ENCODE results near the gene NLN.
A peak's percentile ranks its signal among the peaks of the same experiment; 100 is the strongest.
"Not testable (repeated sequence)": the region's sequence is repeated elsewhere in the genome, so short reads cannot be mapped to it uniquely, and the experiment has no call there.

NLN gene

DNA sequence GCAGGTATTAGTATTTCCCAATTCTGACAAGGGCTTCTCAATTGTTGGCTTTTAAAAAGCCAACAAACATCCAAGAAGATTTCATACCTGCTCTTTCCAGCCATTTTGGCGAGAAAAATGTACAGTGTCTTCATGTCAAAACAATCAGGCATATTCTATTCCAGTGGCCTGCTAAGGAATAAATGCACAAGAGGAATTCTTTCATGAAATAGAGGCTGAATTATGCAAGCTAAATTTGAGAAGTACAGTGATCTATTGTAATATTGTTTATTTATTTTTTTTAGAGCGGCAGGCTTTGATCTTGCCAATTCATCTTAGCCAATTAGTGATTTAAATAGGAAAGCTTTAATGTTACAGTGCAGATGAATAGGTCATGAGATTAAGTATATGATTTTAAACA, 49.3 kb downstream of the NLN start:
- no peak overlapping the region for H3K4me3 ChIP-seq (ENCODE audit: low read depth, low read length)
- CTCF ChIA-PET: interaction anchor here (1.0 kb wide), 1 partner anchor 149 kb away, joined by 3 read pairs; no protein-coding TSS in a partner anchor
- POLR2A ChIA-PET: interaction anchor here (0.6 kb wide), 1 partner anchor 532 kb away, joined by 5 read pairs; no protein-coding TSS in a partner anchor
- H3K27ac ChIP-seq (ENCODE audit: extremely low read depth, low read depth, low read length): no peak overlapping the region
- no peaks in the 10 kb centered on the region for H3K4me1 ChIP-seq (ENCODE audit: control insufficient read depth, insufficient read depth, low read length)
- peaks cover 0 to 2% of the 10 kb centered on the region in 2 experiments; a peak in 1 of 3 replicates for H3K36me3 ChIP-seq (ENCODE audit: control insufficient read depth in 2 of 2, insufficient read depth in 1 of 2, low read length in 2 of 2)
- no peaks in the 10 kb centered on the region for H3K9me3 ChIP-seq (ENCODE audit: control insufficient read depth, insufficient read depth, low read depth, low read length)
- TF ChIP-seq ZNF280C (tag by site-specific recombination; IDR thresholded peaks at IDR 0.05): no peak
- TF ChIP-seq ZNF354C (tag by site-specific recombination; IDR thresholded peaks at IDR 0.05; ENCODE audit: borderline replicate concordance, low read depth): no peak
- no peak for TF ChIP-seq ZNF629 (tag by site-specific recombination; IDR thresholded peaks at IDR 0.05)
- TF ChIP-seq GLI4 (tag by site-specific recombination; IDR thresholded peaks at IDR 0.05): no peak

DNA sequence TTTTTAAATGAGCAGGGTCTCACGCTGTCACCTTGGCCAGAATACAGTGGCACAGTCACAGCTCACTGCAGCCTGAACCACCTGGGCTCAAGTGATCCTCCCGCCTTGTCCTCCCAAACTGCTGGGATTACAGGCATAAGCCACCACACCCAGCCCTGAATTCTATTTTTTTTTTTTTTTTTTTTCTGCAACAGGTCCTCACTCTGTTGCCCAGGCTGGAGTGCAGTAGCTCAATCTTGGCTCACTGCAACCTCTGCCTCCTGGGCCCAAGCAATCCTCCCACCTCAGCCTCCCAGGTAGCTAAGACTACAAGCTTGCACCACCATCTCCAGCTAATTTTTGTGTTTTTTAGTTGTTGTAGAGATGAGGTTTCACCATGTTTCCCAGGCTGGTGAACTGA, 51.0 kb downstream of the NLN start:
- H3K36me3 ChIP-seq (ENCODE audit: control insufficient read depth in 2 of 2, insufficient read depth in 1 of 2, low read length in 2 of 2); CTCF ChIA-PET; POLR2A ChIA-PET; H3K27ac ChIP-seq (ENCODE audit: extremely low read depth, low read depth, low read length); H3K9me3 ChIP-seq (ENCODE audit: control insufficient read depth, insufficient read depth, low read depth, low read length); H3K4me3 ChIP-seq (ENCODE audit: low read depth, low read length); H3K4me1 ChIP-seq (ENCODE audit: control insufficient read depth, insufficient read depth, low read length): not testable (repeated sequence)
- TF ChIP-seq SCRT1 (tag by site-specific recombination; IDR thresholded peaks at IDR 0.05; ENCODE audit: borderline replicate concordance): peak; percentile 97
- TF ChIP-seq SCRT2 (tag by site-specific recombination; IDR thresholded peaks at IDR 0.05): peak; percentile 84

- ChIA-PET POLR2A (interaction anchor here (0.9 kb wide), 1 partner anchor 9 kb away, joined by 4 read pairs; no protein-coding TSS in a partner anchor), CTCF (no interaction called here)
- no peak overlapping the region for H3K4me3 ChIP-seq (ENCODE audit: low read depth, low read length)
- H3K4me1 ChIP-seq (ENCODE audit: control insufficient read depth, insufficient read depth, low read length): peaks cover 2% of the 10 kb centered on the region; the same call in 1 of the 2 replicates
- H3K27ac ChIP-seq (ENCODE audit: extremely low read depth, low read depth, low read length): no peak overlapping the region
- H3K9me3 ChIP-seq (ENCODE audit: control insufficient read depth, insufficient read depth, low read depth, low read length): no peaks in the 10 kb centered on the region
- H3K36me3 ChIP-seq (ENCODE audit: control insufficient read depth in 2 of 2, insufficient read depth in 1 of 2, low read length in 2 of 2): no peaks in the 10 kb centered on the region; a peak in 1 of 3 replicates
- TF ChIP-seq ZBTB7A (tag by site-specific recombination; IDR thresholded peaks at IDR 0.05; ENCODE audit: low read depth): no peak
- TF ChIP-seq ZNF423 (tag by site-specific recombination; IDR thresholded peaks at IDR 0.05): no peak
- TF ChIP-seq ZNF692 (tag by site-specific recombination; IDR thresholded peaks at IDR 0.05): no peak
- no peak for TF ChIP-seq ZNF558 (tag by site-specific recombination; IDR thresholded peaks at IDR 0.05)
- TF ChIP-seq KLF7 (tag by site-specific recombination; IDR thresholded peaks at IDR 0.05; ENCODE audit: borderline replicate concordance): no peak
- TF ChIP-seq, protein P1, sequence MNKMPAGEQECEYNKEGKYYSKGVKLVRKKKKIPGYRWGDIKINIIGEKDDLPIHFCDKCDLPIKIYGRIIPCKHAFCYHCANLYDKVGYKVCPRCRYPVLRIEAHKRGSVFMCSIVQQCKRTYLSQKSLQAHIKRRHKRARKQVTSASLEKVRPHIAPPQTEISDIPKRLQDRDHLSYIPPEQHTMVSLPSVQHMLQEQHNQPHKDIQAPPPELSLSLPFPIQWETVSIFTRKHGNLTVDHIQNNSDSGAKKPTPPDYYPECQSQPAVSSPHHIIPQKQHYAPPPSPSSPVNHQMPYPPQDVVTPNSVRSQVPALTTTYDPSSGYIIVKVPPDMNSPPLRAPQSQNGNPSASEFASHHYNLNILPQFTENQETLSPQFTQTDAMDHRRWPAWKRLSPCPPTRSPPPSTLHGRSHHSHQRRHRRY (tag by site-specific recombination; IDR thresholded peaks at IDR 0.05): no peak
- no peak for TF ChIP-seq TRIM28 (IDR thresholded peaks at IDR 0.05; ENCODE audit: borderline replicate concordance, low read length)
- TF ChIP-seq HOXA7 (CRISPR knock-in tag; IDR thresholded peaks at IDR 0.05; ENCODE audit: borderline replicate concordance): no peak
- TF ChIP-seq ZNF350 (tag by site-specific recombination; IDR thresholded peaks at IDR 0.05): no peak
- TF ChIP-seq, protein P2, sequence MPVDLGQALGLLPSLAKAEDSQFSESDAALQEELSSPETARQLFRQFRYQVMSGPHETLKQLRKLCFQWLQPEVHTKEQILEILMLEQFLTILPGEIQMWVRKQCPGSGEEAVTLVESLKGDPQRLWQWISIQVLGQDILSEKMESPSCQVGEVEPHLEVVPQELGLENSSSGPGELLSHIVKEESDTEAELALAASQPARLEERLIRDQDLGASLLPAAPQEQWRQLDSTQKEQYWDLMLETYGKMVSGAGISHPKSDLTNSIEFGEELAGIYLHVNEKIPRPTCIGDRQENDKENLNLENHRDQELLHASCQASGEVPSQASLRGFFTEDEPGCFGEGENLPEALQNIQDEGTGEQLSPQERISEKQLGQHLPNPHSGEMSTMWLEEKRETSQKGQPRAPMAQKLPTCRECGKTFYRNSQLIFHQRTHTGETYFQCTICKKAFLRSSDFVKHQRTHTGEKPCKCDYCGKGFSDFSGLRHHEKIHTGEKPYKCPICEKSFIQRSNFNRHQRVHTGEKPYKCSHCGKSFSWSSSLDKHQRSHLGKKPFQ (tag by site-specific recombination; IDR thresholded peaks at IDR 0.05): no peak
- no peak for TF ChIP-seq ZNF140 (tag by site-specific recombination; IDR thresholded peaks at IDR 0.05)
- TF ChIP-seq, protein P3, sequence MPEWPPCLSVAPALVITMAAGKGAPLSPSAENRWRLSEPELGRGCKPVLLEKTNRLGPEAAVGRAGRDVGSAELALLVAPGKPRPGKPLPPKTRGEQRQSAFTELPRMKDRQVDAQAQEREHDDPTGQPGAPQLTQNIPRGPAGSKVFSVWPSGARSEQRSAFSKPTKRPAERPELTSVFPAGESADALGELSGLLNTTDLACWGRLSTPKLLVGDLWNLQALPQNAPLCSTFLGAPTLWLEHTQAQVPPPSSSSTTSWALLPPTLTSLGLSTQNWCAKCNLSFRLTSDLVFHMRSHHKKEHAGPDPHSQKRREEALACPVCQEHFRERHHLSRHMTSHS (tag by site-specific recombination; IDR thresholded peaks at IDR 0.05): no peak
- no peak for TF ChIP-seq ZNF571 (tag by site-specific recombination; IDR thresholded peaks at IDR 0.05)
- TF ChIP-seq ZNF23 (tag by site-specific recombination; IDR thresholded peaks at IDR 0.05; ENCODE audit: borderline replicate concordance): no peak
- TF ChIP-seq ZNF214 (tag by site-specific recombination; IDR thresholded peaks at IDR 0.05; ENCODE audit: borderline replicate concordance): no peak
- TF ChIP-seq ZNF580 (tag by site-specific recombination; IDR thresholded peaks at IDR 0.05): no peak
- TF ChIP-seq ZNF549 (tag by site-specific recombination; IDR thresholded peaks at IDR 0.05): no peak
- no peak for TF ChIP-seq ZNF621 (tag by site-specific recombination; IDR thresholded peaks at IDR 0.05)
These were observed 52.3 kb downstream of the NLN start for GRCh38 chr5:65774346-65774745.
